ENCODE measurements around the gene GNG3.

GNG3 gene

DNA sequence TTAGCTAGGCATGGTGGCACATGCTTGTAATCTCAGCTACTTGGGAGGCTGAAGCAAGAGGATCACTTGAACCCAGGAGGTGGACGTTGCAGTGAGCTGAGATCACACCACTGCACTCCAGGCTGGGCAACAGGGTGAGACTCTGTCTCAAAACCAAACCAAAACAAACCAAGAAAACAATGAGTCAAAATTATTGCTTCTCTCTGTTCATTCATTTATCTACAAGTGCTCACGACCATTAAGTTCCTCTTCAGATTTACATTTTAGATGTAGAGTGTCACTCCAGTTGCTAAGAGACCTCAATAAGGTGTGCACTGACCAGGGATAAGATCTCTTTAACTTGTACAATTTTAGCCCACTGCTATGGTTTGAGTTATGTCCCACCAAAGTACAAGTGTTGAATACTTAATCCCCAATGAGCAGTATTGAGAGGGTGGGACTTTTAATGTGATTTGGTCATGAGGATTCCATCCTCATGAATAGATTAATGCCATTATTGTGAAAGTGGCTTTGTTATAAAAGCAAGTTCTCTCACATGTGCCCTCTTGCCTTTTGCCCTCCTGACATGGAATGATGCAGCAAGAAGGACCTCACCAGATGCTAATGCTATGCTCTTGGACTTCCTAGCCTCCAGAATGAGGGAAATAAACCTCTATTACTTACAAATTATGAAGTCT lies 12.0 kb downstream of the GNG3 start:
- Histone ChIP-seq H4K20me1 (ENCODE audit: insufficient read depth, low read length, poor library complexity, severe bottlenecking) (peaks cover 87% of the 10 kb centered on the region), H3K9me2 (replicated peaks; ENCODE audit: low read depth, low read length) (no peaks in the 10 kb centered on the region), H3K36me3 (ENCODE audit: insufficient read depth, low read length) (peaks cover 99% of the 10 kb centered on the region), H3K4me2 (ENCODE audit: low read depth, low read length, poor library complexity, severe bottlenecking) (peak overlapping the region; percentile 3), H3F3A (ENCODE audit: low read depth) (no peaks in the 10 kb centered on the region), H3K9ac (ENCODE audit: low read depth, low read length, poor library complexity, severe bottlenecking) (no peak overlapping the region), H3K9me3 (ENCODE audit: insufficient read depth, low read depth, low read length) (no peaks in the 10 kb centered on the region), H3K79me2 (ENCODE audit: insufficient read depth, low read length) (peaks cover 97% of the 10 kb centered on the region), H3K27me3 (ENCODE audit: insufficient read depth, low read length, poor library complexity, severe bottlenecking) (no peaks in the 10 kb centered on the region), H3K4me1 (ENCODE audit: insufficient read depth, low read length, poor library complexity, severe bottlenecking) (peaks cover 31% of the 10 kb centered on the region), H3K4me3 (ENCODE audit: low read length, poor library complexity, severe bottlenecking) (no peak overlapping the region), H2AFZ (ENCODE audit: low read length) (no peak overlapping the region)
- TF ChIP-seq EZH2phosphoT487 (IDR thresholded peaks at IDR 0.05; ENCODE audit: borderline replicate concordance), result no peak
- TF ChIP-seq, protein P1, sequence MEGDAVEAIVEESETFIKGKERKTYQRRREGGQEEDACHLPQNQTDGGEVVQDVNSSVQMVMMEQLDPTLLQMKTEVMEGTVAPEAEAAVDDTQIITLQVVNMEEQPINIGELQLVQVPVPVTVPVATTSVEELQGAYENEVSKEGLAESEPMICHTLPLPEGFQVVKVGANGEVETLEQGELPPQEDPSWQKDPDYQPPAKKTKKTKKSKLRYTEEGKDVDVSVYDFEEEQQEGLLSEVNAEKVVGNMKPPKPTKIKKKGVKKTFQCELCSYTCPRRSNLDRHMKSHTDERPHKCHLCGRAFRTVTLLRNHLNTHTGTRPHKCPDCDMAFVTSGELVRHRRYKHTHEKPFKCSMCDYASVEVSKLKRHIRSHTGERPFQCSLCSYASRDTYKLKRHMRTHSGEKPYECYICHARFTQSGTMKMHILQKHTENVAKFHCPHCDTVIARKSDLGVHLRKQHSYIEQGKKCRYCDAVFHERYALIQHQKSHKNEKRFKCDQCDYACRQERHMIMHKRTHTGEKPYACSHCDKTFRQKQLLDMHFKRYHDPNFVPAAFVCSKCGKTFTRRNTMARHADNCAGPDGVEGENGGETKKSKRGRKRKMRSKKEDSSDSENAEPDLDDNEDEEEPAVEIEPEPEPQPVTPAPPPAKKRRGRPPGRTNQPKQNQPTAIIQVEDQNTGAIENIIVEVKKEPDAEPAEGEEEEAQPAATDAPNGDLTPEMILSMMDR (conservative IDR thresholded peaks at IDR 0.05; ENCODE audit: low read length), result no peak

DNA sequence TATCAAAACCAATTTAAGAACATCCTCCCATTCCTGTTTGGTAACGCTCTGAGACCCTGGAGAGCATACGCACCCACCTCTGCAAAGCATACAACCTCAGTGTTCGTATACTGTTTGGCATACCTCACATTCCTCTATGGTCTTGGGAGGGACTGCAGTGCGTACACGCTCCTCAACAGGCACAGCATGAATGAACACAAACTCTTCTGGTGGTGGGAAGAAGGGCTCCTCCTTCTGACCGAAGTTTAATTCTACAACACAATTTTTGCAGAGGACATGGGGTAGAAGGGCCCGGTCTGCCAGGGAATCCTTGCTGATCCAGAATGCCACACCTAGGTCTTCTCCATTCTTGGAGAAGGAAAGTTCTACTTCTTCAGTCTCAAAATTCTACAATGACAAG lies 14.5 kb downstream of the GNG3 start:
- peaks cover 43% of the 10 kb centered on the region for H3K4me1 ChIP-seq (ENCODE audit: insufficient read depth, low read length, poor library complexity, severe bottlenecking)
- peak overlapping the region; percentile 98 for H3K4me2 ChIP-seq (ENCODE audit: low read depth, low read length, poor library complexity, severe bottlenecking)
- no peak overlapping the region for H2AFZ ChIP-seq (ENCODE audit: low read length)
- H3K9me3 ChIP-seq (ENCODE audit: insufficient read depth, low read depth, low read length), result no peaks in the 10 kb centered on the region
- peaks cover 89% of the 10 kb centered on the region for H4K20me1 ChIP-seq (ENCODE audit: insufficient read depth, low read length, poor library complexity, severe bottlenecking)
- peaks cover 78% of the 10 kb centered on the region for H3K36me3 ChIP-seq (ENCODE audit: insufficient read depth, low read length)
- peaks cover 99% of the 10 kb centered on the region for H3K79me2 ChIP-seq (ENCODE audit: insufficient read depth, low read length)
- H3K9ac ChIP-seq (ENCODE audit: low read depth, low read length, poor library complexity, severe bottlenecking), result peak overlapping the region; percentile 6
- no peaks in the 10 kb centered on the region for H3K27me3 ChIP-seq (ENCODE audit: insufficient read depth, low read length, poor library complexity, severe bottlenecking)
- H3F3A ChIP-seq (ENCODE audit: low read depth), result no peaks in the 10 kb centered on the region
- H3K4me3 ChIP-seq (ENCODE audit: low read length, poor library complexity, severe bottlenecking), result peak overlapping the region; percentile 11
- TF ChIP-seq, protein P1 (conservative IDR thresholded peaks at IDR 0.05; ENCODE audit: low read length), result peak; percentile 45
- TF ChIP-seq EZH2phosphoT487 (IDR thresholded peaks at IDR 0.05; ENCODE audit: borderline replicate concordance), result no peak
- no peaks in the 10 kb centered on the region for H3K9me2 ChIP-seq (replicated peaks; ENCODE audit: low read depth, low read length)

DNA sequence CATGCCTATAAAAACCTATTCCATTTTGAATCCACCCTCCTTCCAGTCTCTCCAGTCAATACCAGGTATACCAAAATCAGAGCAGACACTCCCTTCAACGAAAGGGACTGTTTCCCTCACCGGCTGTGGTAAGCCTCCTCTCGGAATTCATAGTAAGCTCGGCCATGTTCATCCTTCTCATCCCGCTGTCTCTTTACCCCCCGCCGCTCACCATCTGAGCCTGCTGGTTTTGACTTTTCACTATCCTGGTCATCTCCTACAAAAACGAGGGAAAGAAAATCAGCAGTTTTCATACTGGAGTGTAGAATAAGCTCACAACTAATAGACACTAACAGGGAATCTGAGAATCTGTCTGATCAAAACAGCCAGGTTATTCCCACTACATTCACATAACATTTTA lies 16.7 kb downstream of the GNG3 start:
- H3K4me3 ChIP-seq (ENCODE audit: low read length, poor library complexity, severe bottlenecking), result peak overlapping the region; percentile 92
- no peaks in the 10 kb centered on the region for H3K27me3 ChIP-seq (ENCODE audit: insufficient read depth, low read length, poor library complexity, severe bottlenecking)
- peak overlapping the region; percentile 98 for H3K9ac ChIP-seq (ENCODE audit: low read depth, low read length, poor library complexity, severe bottlenecking)
- H4K20me1 ChIP-seq (ENCODE audit: insufficient read depth, low read length, poor library complexity, severe bottlenecking), result peaks cover 77% of the 10 kb centered on the region
- no peak overlapping the region for H2AFZ ChIP-seq (ENCODE audit: low read length)
- H3K4me1 ChIP-seq (ENCODE audit: insufficient read depth, low read length, poor library complexity, severe bottlenecking), result peaks cover 40% of the 10 kb centered on the region
- H3K79me2 ChIP-seq (ENCODE audit: insufficient read depth, low read length), result peaks cover 85% of the 10 kb centered on the region
- no peak for TF ChIP-seq EZH2phosphoT487 (IDR thresholded peaks at IDR 0.05; ENCODE audit: borderline replicate concordance)
- TF ChIP-seq, protein P1 (conservative IDR thresholded peaks at IDR 0.05; ENCODE audit: low read length), result no peak
- peak overlapping the region; percentile 98 for H3K4me2 ChIP-seq (ENCODE audit: low read depth, low read length, poor library complexity, severe bottlenecking)
- no peaks in the 10 kb centered on the region for H3K9me3 ChIP-seq (ENCODE audit: insufficient read depth, low read depth, low read length)
- peaks cover 56% of the 10 kb centered on the region for H3K36me3 ChIP-seq (ENCODE audit: insufficient read depth, low read length)
- H3K9me2 ChIP-seq (replicated peaks; ENCODE audit: low read depth, low read length), result no peaks in the 10 kb centered on the region
- peaks cover 3% of the 10 kb centered on the region for H3F3A ChIP-seq (ENCODE audit: low read depth)
